CD4-positive, alpha-beta T cell treated with Interleukin-4 for 4 hours (primary cell): ENCODE results near the gene VPS54.

ENCODE experiments used
- DNase-seq: peaks from one replicate; pipeline ENCODE4 v3.0.0-alpha.2; 2020

VPS54 gene

GRCh38 chr2:63899639-63900038 lies 119.6 kb downstream of the VPS54 start:
- DNase-seq = no peak

DNA sequence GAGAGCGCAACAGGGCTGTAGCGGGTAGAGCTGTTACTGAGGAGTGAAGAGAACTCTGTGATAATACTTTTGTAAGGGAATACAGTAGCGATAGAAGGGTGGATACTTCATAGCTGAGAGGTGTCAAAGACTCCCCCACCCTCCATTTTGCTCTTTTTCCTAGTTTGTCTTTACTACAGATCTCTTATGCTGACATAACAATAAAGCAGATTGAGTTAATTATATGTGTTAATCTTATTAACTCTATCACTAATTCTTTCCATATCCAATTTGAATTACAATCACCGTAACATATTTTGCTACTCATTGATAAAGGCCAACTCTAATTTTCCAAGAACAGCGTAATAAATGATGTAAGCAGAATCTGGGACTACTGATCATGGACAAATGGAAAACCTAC lies 120.4 kb downstream of the VPS54 start:
- DNase-seq = no peak

DNA sequence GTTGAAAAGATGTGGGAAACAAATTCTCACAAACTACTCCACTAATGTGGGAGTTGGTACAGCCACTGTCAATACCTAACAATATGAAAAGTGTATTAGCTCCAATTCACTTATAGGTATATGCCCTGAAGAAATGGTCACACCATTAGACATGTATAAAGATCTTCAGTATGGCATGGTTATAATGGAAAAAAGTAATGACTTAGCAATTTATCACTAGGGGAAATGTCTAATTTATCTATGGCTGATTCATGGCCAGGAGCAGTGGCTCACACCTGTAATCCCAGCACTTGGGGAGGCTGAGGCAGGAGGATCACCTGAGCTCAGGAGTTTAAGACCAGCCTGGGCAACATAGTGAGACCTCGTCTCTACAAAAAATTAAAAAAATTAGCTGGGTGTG lies 125.1 kb downstream of the VPS54 start:
- DNase-seq = no peak

DNA sequence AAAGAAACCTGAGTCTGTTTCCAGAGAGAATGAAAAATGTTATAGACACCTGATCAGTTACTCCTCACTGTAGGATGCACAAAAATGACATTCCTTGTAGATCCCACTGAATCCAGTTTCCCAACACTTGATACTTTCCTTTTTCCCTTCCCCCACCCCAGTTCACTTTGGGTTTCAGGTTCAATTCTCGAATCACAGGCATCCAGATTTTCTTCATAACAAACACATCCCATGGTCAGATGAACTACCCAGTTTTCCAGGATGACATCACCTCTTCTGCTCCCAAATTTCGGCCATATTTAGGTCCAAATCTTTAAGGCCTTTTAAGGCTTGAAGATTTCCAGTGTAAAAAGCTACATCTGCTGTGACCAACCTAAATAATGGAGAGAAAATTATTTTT lies 126.1 kb downstream of the VPS54 start:
- no peak for DNase-seq

DNA sequence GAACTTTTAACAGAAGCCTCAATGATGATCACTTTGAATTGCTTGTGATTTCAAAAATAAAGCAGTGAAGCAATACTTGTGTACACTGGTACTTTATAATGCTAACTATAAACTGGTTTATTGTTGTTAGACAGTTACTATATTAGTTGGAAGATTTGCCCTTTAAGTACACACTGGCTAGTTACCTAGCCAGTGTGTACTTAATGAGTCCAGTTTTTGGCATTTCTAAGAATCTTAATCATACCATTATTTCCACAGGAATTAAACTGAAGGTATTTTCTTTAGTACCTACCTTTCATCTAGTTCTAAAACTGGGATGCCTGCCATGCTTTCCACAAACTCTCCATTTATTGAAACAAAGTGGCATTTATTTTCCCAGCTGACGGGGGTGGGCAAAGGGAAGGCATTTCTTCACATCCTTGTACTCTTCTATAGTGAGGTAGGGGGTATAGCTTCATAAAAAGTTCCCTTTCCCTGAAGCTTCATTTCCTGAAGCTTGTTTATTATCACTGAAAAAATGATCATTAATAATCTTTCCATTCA lies 127.7 kb downstream of the VPS54 start:
- DNase-seq = no peak

- DNase-seq = no peak
These were observed 128.6 kb downstream of the VPS54 start for GRCh38 chr2:63890678-63891077.

- DNase-seq = peak; percentile 39
These were observed 130.5 kb downstream of the VPS54 start for GRCh38 chr2:63888490-63889402.

- DNase-seq = no peak
These were observed 131.2 kb downstream of the VPS54 start for GRCh38 chr2:63888053-63888452.

DNA sequence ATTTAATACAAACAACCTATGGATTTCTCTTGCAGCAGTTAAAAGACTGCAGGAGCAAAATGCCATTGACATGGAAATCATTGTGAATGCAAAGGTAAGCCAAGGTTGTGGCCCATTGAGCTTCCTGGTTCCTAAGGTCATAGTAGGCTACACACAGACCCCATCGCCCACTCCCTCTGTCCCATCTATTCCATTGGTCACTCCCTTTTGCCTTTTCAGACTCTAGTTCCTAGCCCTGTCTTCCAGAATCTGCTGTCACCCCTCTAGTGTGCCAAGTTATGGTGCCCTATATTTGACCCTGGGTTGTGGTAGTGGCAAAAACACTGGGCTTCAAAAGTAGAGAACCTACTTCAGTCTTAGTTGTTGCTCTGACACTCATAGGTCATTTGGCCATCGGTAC lies 132.8 kb downstream of the VPS54 start:
- DNase-seq = no peak

DNA sequence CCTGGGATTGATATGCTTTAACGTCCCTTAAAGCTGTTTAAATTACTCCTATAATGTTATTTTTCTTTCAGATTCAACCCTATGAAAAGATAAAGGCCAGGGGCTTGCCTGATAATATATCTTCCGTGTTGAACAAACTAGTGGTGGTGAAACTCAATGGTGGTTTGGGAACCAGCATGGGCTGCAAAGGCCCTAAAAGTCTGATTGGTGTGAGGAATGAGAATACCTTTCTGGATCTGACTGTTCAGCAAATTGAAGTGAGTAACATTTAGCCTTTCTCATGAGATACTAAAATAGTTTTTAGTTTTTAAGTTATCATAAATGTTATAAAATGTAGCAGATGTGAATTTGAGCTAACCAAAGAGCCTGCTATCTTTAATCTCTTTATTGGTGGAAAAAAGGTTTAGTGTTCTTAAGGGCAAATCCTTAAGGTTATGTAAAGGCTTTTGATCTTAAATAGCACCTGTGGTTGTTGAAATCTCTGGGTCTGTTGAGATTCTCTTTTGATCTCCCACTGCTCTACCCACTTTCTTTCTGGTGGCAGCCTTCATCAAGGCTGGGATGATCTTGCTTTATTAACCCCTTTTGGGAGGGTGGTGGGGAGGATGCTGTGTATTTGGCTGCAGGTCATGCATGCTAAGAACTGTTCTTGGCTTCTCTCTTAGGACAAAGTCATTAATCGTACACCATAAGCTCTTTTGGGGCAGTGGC lies 136.7 kb downstream of the VPS54 start:
- no peak for DNase-seq

- no peak for DNase-seq
These were observed 138.0 kb downstream of the VPS54 start for GRCh38 chr2:63881205-63881604.

DNA sequence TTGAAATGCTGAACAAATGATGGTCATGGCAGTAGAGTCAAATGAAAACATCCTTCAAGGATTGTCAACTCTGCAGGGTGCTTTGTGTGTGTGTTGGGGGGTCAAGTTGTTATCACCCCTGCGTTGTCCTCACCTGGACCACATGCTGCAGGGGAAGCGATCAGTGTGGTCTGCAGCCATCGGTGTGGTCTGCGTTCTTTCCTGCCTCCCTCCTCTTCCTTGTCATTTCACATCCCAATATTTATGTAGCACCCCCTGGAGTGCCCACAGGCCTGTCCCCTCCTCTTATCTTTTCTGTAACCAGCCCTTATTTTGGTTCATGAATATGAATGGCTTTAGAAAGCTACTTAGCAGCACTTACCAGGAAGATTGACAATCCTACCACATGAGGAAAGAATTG lies 138.6 kb downstream of the VPS54 start:
- DNase-seq = no peak

- DNase-seq = no peak
These were observed 139.3 kb downstream of the VPS54 start for GRCh38 chr2:63879876-63880433.

GRCh38 chr2:63878486-63878885 lies 140.7 kb downstream of the VPS54 start:
- no peak for DNase-seq

DNA sequence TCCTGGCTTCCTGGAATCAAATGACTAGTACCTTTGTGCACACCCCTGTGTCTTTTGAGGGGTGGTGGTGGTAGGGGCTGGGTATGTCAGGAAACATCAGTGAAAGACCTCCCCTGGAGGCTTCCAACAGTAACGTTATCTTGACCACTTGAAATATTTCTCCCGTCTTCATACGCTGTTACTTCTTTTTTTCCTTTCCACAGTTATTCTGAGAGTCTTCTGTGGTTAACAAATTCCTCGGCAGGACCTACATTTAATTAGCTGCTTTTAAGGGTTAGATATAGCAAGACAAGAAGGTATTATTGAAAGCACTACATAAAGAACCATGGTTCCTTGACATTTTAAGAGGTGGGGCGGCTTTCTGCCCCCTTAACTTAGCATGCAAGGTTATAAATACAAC lies 142.9 kb downstream of the VPS54 start:
- no peak for DNase-seq

GRCh38 chr2:63875559-63876245 lies 143.5 kb downstream of the VPS54 start:
- DNase-seq = no peak

- DNase-seq = no peak
These were observed 144.1 kb downstream of the VPS54 start for GRCh38 chr2:63875131-63875527.

- no peak for DNase-seq
These were observed 144.8 kb downstream of the VPS54 start for GRCh38 chr2:63874204-63875130.

DNA sequence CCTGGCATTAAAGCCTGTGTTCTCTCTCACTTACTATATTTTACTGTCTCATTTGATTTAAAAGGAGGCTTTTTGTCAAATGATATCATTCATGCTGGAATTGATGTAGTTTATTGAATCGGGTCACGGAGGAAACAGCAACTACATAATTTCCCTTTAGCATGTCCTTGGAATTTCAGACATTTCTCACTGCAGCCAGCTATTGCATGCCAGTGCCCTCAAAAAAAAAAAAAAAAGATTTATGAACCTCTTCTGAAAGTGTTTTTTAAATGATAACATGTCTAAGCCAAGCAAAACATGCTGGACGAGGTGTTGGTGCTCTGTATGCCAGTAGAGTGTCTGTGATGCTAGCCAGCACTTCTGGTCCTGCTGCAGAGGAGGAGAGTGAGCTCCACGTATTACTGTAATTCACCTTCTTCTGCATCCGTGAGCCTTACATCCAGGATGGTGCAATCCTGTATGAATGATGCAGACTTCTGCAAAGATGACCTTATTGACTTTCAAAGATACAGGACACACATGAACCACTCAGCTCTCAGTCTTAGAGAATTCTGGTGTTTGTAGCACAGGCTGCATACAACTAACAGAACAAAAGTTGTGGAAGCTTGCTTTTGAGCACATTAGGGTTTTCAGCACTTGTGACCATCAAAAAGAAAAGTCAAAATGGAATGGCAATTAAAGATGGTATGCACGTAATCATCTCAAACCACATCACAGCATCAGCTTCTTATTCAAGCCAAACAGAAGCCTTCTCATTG lies 146.5 kb downstream of the VPS54 start:
- DNase-seq = no peak

- DNase-seq = no peak
These were observed 147.4 kb downstream of the VPS54 start for GRCh38 chr2:63871864-63872263.

DNA sequence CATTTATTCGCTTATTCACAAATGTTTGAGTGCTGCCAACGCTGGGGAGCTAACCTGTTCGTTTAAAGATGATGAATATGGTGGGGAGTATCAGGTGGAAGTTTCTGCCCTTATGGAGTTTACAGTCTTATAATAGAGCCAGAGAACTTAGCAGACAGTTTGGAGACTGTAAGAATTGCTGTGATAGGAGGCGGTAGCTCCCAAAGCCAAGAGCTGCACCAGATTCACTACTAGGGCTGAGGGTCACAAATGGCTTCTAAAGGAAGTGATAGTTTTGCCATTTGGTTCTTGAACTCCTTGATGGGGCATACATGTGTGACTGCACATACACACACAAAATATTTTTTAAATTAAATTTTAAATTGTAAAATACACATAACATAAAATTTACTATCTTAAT lies 148.5 kb downstream of the VPS54 start:
- no peak for DNase-seq
